GM12892 (cell line): ENCODE measurements around the gene KAZN.

ENCODE experiments used
- POLR2A ChIP-seq: IDR thresholded peaks from 2 replicates; pipeline ENCODE4 v1.6.1; 2011; ENCODE audit warnings: low read depth, low read length, control low read depth
- POLR2AphosphoS5 ChIP-seq: IDR thresholded peaks from 2 replicates; pipeline ENCODE4 v1.6.1; 2011; ENCODE audit warnings: low read depth, low read length, control low read depth
- TAF1 ChIP-seq: IDR thresholded peaks from 2 replicates; pipeline ENCODE4 v1.6.1; 2011; ENCODE audit warnings: low read depth, mild to moderate bottlenecking, control low read depth, low read length, borderline replicate concordance

GRCh38 chr1:15008783-15009729 is 410.6 kb downstream of the KAZN start:
- TF ChIP-seq POLR2A: no peak
- no peak for TF ChIP-seq TAF1
- no peak for TF ChIP-seq POLR2AphosphoS5
